Measurements from ENCODE around the gene OR10Z1. TPM values are rescaled to one million over a fixed set of nuclear protein-coding genes. Genes with fewer than 3 reads are reported as not detected.

OR10Z1 gene
- total RNA-seq, 1 donor from 2014 or later = not detected

DNA sequence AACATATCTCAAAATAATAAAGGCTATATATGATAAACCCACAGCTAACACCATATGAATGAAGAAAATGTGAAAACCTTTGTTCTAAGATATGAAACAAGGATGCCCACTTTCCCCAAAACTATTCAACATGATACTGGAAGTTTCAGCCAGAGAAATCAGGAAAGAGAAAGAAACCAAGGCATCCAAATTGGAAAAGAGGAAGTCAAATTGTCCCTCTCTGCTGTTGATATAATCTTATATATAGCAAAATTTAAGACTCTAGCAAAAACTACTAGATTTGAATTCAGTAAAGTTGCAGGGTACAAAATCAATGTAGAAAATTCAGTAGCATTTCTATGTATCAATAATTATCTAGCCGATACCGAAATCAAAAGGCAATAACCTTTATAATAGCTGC lies 4.3 kb upstream of the OR10Z1 start:
- Mint-ChIP-seq H3K27ac (ENCODE audit: unreplicated experiment) (no peak overlapping the region), H3K9me3 (ENCODE audit: unreplicated experiment) (peaks cover 15% of the 10 kb centered on the region), H3K4me3 (ENCODE audit: unreplicated experiment) (no peak overlapping the region), H3K27me3 (ENCODE audit: unreplicated experiment) (no peaks in the 10 kb centered on the region), H3K36me3 (ENCODE audit: unreplicated experiment) (no peaks in the 10 kb centered on the region), H3K4me1 (ENCODE audit: unreplicated experiment) (no peaks in the 10 kb centered on the region)
- TF ChIP-seq, protein P1, sequence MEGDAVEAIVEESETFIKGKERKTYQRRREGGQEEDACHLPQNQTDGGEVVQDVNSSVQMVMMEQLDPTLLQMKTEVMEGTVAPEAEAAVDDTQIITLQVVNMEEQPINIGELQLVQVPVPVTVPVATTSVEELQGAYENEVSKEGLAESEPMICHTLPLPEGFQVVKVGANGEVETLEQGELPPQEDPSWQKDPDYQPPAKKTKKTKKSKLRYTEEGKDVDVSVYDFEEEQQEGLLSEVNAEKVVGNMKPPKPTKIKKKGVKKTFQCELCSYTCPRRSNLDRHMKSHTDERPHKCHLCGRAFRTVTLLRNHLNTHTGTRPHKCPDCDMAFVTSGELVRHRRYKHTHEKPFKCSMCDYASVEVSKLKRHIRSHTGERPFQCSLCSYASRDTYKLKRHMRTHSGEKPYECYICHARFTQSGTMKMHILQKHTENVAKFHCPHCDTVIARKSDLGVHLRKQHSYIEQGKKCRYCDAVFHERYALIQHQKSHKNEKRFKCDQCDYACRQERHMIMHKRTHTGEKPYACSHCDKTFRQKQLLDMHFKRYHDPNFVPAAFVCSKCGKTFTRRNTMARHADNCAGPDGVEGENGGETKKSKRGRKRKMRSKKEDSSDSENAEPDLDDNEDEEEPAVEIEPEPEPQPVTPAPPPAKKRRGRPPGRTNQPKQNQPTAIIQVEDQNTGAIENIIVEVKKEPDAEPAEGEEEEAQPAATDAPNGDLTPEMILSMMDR (IDR thresholded peaks at IDR 0.05) = no peak
- no peak for DNase-seq (ENCODE audit: extremely low spot score, unreplicated experiment)

- DNase-seq (ENCODE audit: extremely low spot score, unreplicated experiment) = no peak
- Mint-ChIP-seq H3K9me3 (ENCODE audit: unreplicated experiment) (no peaks in the 10 kb centered on the region), H3K36me3 (ENCODE audit: unreplicated experiment) (no peaks in the 10 kb centered on the region), H3K27ac (ENCODE audit: unreplicated experiment) (no peak overlapping the region), H3K4me1 (ENCODE audit: unreplicated experiment) (no peaks in the 10 kb centered on the region), H3K27me3 (ENCODE audit: unreplicated experiment) (no peaks in the 10 kb centered on the region), H3K4me3 (ENCODE audit: unreplicated experiment) (no peak overlapping the region)
- TF ChIP-seq, protein P1 (IDR thresholded peaks at IDR 0.05) = no peak
These were observed 2.2 kb downstream of the OR10Z1 start for GRCh38 chr1:158607296-158607695.

GRCh38 chr1:158611916-158612315 lies 6.8 kb downstream of the OR10Z1 start:
- DNase-seq (ENCODE audit: extremely low spot score, unreplicated experiment) = no peak
- no peaks in the 10 kb centered on the region for H3K27me3 Mint-ChIP-seq (ENCODE audit: unreplicated experiment)
- no peak overlapping the region for H3K4me3 Mint-ChIP-seq (ENCODE audit: unreplicated experiment)
- H3K36me3 Mint-ChIP-seq (ENCODE audit: unreplicated experiment) = no peaks in the 10 kb centered on the region
- no peaks in the 10 kb centered on the region for H3K9me3 Mint-ChIP-seq (ENCODE audit: unreplicated experiment)
- no peaks in the 10 kb centered on the region for H3K4me1 Mint-ChIP-seq (ENCODE audit: unreplicated experiment)
- TF ChIP-seq, protein P1 (IDR thresholded peaks at IDR 0.05) = no peak
- no peak overlapping the region for H3K27ac Mint-ChIP-seq (ENCODE audit: unreplicated experiment)

- no peak for DNase-seq (ENCODE audit: extremely low spot score, unreplicated experiment)
- no peaks in the 10 kb centered on the region for H3K4me1 Mint-ChIP-seq (ENCODE audit: unreplicated experiment)
- H3K4me3 Mint-ChIP-seq (ENCODE audit: unreplicated experiment) = no peak overlapping the region
- no peaks in the 10 kb centered on the region for H3K36me3 Mint-ChIP-seq (ENCODE audit: unreplicated experiment)
- no peaks in the 10 kb centered on the region for H3K27me3 Mint-ChIP-seq (ENCODE audit: unreplicated experiment)
- no peaks in the 10 kb centered on the region for H3K9me3 Mint-ChIP-seq (ENCODE audit: unreplicated experiment)
- no peak overlapping the region for H3K27ac Mint-ChIP-seq (ENCODE audit: unreplicated experiment)
- TF ChIP-seq, protein P1 (IDR thresholded peaks at IDR 0.05) = no peak
These were observed 8.7 kb downstream of the OR10Z1 start for GRCh38 chr1:158613764-158614163.

DNA sequence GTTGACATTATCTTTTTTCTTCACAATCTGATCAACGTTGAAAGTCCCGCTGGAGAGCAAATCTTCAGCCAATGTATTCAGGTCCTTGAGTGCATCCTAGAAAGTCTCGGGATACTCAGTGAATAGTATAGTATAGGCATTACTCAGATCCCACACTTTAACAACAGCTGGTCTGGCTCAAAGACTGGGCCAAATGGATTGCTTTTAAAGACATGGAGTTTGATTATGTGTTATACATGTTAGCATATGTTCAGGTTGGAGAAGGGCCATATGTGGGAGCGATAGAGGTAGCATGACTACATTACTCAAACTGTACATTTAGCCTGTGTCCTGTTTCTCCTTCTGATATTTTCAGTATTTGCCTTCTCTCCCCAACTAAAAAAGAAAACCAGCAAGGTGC lies 33.1 kb downstream of the OR10Z1 start:
- H3K4me1 Mint-ChIP-seq (ENCODE audit: unreplicated experiment) = no peaks in the 10 kb centered on the region
- no peak overlapping the region for H3K27ac Mint-ChIP-seq (ENCODE audit: unreplicated experiment)
- no peak overlapping the region for H3K4me3 Mint-ChIP-seq (ENCODE audit: unreplicated experiment)

More for the DNA sequence above, 33.1 kb downstream of the OR10Z1 start:
- TF ChIP-seq, protein P1 (IDR thresholded peaks at IDR 0.05) = no peak
- Mint-ChIP-seq H3K27me3 (ENCODE audit: unreplicated experiment) (no peaks in the 10 kb centered on the region), H3K9me3 (ENCODE audit: unreplicated experiment) (peaks cover 6% of the 10 kb centered on the region), H3K36me3 (ENCODE audit: unreplicated experiment) (no peaks in the 10 kb centered on the region)
- no peak for DNase-seq (ENCODE audit: extremely low spot score, unreplicated experiment)
